ENCODE data around the gene NOTCH4.
"Not testable (repeated sequence)": the region's sequence is repeated elsewhere in the genome, so short reads cannot be mapped to it uniquely, and the experiment has no call there.

The NOTCH4 gene

DNA sequence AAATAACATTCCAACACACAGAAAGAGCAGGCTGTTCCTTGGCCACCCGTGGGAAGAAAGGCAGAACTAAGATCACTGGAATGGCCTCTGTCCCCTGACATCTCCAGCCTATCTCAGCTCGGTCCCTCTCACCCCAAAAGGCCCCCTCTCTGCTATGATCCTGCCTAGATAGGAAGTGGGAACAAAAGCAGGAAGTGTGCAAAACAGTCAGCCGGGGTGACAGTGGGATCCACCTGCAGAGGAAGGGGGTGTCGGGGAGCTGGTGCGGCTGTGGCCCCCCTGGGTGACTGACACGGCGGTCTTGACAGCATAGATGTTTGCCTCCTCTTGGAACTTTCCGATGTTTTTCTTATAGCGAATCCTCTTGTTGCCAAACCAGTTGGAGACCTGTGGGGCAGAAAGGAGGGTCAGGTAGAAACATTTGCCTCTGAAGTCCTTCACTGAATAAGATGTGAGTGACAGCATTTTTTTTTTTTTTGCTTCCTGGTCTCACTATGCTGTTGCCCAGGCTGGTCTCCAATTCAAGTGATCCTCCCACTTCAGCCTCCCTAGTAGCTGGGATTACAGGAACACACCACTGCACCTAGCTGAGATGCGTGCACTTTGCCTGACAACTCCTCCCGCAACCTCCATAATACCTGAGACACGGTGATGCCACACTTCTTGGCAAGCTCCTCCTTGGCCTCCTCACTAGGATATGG lies 36.7 kb downstream of the NOTCH4 start (continued):
- TF ChIP-seq ZNF549 (tag by site-specific recombination; IDR thresholded peaks at IDR 0.05) = no peak
- TF ChIP-seq ZNF121 (tag by site-specific recombination; IDR thresholded peaks at IDR 0.05) = no peak

DNA sequence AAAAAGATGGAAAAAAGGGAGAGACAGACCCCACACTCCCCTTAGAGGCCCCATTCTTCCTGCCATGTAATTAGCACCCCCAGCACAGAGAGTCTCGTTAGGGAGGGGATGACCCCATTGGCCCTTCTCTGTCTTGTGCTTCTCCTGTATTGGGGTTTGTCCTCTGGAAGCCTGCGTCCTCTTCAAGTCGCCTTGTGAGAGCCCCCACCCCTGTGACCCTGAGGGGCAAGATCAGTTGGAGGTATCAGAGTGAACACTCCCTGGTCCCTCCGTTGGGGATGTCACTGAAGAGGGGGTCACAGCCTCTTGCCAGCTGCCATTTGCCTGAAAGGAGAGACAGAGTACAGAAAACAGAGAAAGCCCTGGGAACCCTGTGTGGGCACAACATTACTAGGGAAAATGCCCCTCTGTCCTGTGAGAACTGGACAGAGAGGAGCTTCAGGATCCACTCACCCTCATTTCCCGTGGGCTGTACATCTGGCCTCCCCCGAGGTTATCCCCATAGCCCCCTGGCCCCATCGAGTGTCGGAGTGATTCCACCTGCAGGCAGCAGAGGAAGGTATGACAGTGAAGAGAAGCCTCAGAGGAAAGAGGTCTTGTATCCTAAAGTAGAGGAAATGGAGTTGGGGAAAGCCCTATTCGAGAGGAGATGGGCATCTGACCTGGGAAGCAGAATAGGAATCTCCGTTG lies 37.6 kb downstream of the NOTCH4 start:
- ChIA-PET CTCF (interaction anchor here (0.6 to 0.9 kb wide), 4 partner anchors 8 to 66 kb away, joined by 3 to 10 read pairs (median 6); no protein-coding TSS in a partner anchor), POLR2A (interaction anchor here (0.7 to 1.8 kb wide), 4 partner anchors 9 to 61 kb away, joined by 5 to 15 read pairs (median 9); partner anchors contain the start of gene AGPAT1)
- peaks cover 0 to 55% of the 10 kb centered on the region in 2 experiments; a peak in 2 of 3 replicates for H3K36me3 ChIP-seq (ENCODE audit: control insufficient read depth in 2 of 2, insufficient read depth in 1 of 2, low read length in 2 of 2)

DNA sequence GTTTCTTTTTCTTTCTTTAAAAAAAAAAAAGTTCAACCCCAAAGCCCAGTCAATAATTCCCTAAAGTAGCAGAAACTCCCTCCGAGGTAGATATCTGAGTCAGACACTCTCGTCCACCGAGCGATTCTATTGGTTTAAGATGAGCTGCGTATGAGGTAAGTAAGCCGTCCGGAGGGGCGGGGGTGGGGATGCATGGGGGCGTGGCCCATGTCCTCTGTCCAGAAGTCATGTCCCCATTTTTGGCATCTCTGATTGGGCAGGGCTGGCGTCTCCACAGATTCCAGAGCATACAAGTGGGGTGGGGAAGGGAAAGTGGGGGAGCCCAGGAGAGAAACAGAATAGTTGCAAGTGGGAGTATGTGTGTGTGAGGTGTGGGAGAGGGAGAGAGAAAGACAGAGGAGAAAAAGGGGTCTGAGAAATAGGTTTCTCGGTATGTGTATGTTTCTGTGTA lies 38.2 kb downstream of the NOTCH4 start:
- not testable (repeated sequence) for H3K27ac ChIP-seq (ENCODE audit: extremely low read depth, low read depth, low read length); H3K4me1 ChIP-seq (ENCODE audit: control insufficient read depth, insufficient read depth, low read length); H3K9me3 ChIP-seq (ENCODE audit: control insufficient read depth, insufficient read depth, low read depth, low read length); H3K4me3 ChIP-seq (ENCODE audit: low read depth, low read length)
- TF ChIP-seq, protein P1, sequence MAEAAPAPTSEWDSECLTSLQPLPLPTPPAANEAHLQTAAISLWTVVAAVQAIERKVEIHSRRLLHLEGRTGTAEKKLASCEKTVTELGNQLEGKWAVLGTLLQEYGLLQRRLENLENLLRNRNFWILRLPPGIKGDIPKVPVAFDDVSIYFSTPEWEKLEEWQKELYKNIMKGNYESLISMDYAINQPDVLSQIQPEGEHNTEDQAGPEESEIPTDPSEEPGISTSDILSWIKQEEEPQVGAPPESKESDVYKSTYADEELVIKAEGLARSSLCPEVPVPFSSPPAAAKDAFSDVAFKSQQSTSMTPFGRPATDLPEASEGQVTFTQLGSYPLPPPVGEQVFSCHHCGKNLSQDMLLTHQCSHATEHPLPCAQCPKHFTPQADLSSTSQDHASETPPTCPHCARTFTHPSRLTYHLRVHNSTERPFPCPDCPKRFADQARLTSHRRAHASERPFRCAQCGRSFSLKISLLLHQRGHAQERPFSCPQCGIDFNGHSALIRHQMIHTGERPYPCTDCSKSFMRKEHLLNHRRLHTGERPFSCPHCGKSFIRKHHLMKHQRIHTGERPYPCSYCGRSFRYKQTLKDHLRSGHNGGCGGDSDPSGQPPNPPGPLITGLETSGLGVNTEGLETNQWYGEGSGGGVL (tag by site-specific recombination; IDR thresholded peaks at IDR 0.05) = 0 out of 2 replicates have a peak, but pooled peaks have one; percentile 27
- TF ChIP-seq SP2 (tag by site-specific recombination; IDR thresholded peaks at IDR 0.05) = peak; percentile 76
- TF ChIP-seq, protein P2, sequence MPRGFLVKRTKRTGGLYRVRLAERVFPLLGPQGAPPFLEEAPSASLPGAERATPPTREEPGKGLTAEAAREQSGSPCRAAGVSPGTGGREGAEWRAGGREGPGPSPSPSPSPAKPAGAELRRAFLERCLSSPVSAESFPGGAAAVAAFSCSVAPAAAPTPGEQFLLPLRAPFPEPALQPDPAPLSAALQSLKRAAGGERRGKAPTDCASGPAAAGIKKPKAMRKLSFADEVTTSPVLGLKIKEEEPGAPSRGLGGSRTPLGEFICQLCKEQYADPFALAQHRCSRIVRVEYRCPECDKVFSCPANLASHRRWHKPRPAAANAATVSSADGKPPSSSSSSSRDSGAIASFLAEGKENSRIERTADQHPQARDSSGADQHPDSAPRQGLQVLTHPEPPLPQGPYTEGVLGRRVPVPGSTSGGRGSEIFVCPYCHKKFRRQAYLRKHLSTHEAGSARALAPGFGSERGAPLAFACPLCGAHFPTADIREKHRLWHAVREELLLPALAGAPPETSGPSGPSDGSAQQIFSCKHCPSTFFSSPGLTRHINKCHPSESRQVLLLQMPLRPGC (tag by site-specific recombination; IDR thresholded peaks at IDR 0.05) = 0 out of 2 replicates have a peak, but pooled peaks have one; percentile 37
- TF ChIP-seq KLF10 (tag by site-specific recombination; IDR thresholded peaks at IDR 0.05) = peak; percentile 29; the same call in 1 of the 2 replicates
- TF ChIP-seq ZNF600 (tag by site-specific recombination; IDR thresholded peaks at IDR 0.05) = peak; percentile 68
- TF ChIP-seq PRDM1 (tag by site-specific recombination; IDR thresholded peaks at IDR 0.05) = peak; percentile 44; the same call in 1 of the 2 replicates
- TF ChIP-seq, protein P3, sequence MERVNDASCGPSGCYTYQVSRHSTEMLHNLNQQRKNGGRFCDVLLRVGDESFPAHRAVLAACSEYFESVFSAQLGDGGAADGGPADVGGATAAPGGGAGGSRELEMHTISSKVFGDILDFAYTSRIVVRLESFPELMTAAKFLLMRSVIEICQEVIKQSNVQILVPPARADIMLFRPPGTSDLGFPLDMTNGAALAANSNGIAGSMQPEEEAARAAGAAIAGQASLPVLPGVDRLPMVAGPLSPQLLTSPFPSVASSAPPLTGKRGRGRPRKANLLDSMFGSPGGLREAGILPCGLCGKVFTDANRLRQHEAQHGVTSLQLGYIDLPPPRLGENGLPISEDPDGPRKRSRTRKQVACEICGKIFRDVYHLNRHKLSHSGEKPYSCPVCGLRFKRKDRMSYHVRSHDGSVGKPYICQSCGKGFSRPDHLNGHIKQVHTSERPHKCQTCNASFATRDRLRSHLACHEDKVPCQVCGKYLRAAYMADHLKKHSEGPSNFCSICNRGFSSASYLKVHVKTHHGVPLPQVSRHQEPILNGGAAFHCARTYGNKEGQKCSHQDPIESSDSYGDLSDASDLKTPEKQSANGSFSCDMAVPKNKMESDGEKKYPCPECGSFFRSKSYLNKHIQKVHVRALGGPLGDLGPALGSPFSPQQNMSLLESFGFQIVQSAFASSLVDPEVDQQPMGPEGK (tag by site-specific recombination; IDR thresholded peaks at IDR 0.05) = peak; percentile 47; the same call in 1 of the 2 replicates
- TF ChIP-seq KLF9 (tag by site-specific recombination; IDR thresholded peaks at IDR 0.05; ENCODE audit: low read depth) = peak; percentile 85
- TF ChIP-seq EGR2 (tag by site-specific recombination; IDR thresholded peaks at IDR 0.05; ENCODE audit: low read depth) = peak; percentile 37; the same call in 1 of the 2 replicates
- peak; percentile 31; the same call in 1 of the 2 replicates for TF ChIP-seq ZNF629 (tag by site-specific recombination; IDR thresholded peaks at IDR 0.05)
- CTCF ChIA-PET = interaction anchor here (0.6 to 0.9 kb wide), 5 partner anchors 9 to 748 kb away, joined by 3 to 10 read pairs (median 6); no protein-coding TSS in a partner anchor
- H3K36me3 ChIP-seq (ENCODE audit: control insufficient read depth in 2 of 2, insufficient read depth in 1 of 2, low read length in 2 of 2) = peaks cover 0 to 61% of the 10 kb centered on the region in 2 experiments; a peak in 2 of 3 replicates
- POLR2A ChIA-PET = interaction anchor here (0.6 to 1.4 kb wide), 12 partner anchors 8 to 786 kb away, joined by 3 to 15 read pairs (median 4); partner anchors contain the start of genes AGPAT1 and MCCD1

More for the DNA sequence above, 37.6 kb downstream of the NOTCH4 start:
- not testable (repeated sequence) for H3K4me3 ChIP-seq (ENCODE audit: low read depth, low read length); H3K9me3 ChIP-seq (ENCODE audit: control insufficient read depth, insufficient read depth, low read depth, low read length); H3K27ac ChIP-seq (ENCODE audit: extremely low read depth, low read depth, low read length); H3K4me1 ChIP-seq (ENCODE audit: control insufficient read depth, insufficient read depth, low read length)

Data from HEK293 (cell line).